PC-3 (cell line): ENCODE measurements around the gene CYBA.

ENCODE experiments used
- EZH2 ChIP-seq: fragments of 300-600 bp; sonication (generic); IDR thresholded peaks from one replicate; pipeline ENCODE4 v1.6.1; 2017; ENCODE audit warnings: antibody characterized with exemption, mild to moderate bottlenecking, low read length; ENCODE audit not compliant: unreplicated experiment
- EZH2phosphoT487 ChIP-seq: fragments of 300-600 bp; sonication (generic); IDR thresholded peaks from 2 replicates; pipeline ENCODE4 v1.6.1; 2018; ENCODE audit warnings: mild to moderate bottlenecking, antibody characterized with exemption, low read length, borderline replicate concordance
- TF ChIP-seq, protein P1 (sequence below): fragments of 300-600 bp; sonication (generic); conservative IDR thresholded peaks from 2 replicates; pipeline ENCODE4 v1.5.1; 2017; ENCODE audit warnings: antibody characterized with exemption, low read depth, mild to moderate bottlenecking, low read length

DNA sequence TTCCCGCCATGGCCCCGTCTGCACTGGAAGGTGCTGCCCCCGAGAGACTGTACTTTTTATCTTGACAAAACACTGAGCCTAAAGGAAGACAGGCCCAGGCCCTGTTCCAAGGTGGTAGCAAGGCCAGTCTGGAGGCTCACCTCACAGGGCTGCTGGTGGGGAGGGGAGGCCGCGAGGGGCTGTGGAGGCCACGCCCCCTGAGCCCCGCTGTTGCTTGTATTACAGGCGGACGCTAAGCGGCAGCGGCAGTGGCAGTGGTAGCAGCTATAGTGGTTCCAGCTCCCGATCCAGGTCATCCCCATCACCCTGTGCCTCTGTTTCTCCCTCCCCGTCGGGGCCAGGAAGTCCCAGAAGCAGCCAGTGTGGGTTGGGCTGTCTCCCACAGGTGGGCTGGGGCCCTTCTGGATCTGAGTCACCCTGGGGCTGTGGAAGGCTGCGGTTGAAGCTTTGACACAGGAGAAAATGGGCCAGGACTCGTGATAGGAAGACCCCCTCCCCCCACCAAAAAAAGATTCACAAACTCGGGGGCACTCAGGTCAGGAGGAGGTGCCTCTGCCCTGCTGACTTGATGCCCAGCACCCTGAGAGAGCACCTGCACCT is 25.8 kb downstream of the CYBA start:
- TF ChIP-seq, protein P1, sequence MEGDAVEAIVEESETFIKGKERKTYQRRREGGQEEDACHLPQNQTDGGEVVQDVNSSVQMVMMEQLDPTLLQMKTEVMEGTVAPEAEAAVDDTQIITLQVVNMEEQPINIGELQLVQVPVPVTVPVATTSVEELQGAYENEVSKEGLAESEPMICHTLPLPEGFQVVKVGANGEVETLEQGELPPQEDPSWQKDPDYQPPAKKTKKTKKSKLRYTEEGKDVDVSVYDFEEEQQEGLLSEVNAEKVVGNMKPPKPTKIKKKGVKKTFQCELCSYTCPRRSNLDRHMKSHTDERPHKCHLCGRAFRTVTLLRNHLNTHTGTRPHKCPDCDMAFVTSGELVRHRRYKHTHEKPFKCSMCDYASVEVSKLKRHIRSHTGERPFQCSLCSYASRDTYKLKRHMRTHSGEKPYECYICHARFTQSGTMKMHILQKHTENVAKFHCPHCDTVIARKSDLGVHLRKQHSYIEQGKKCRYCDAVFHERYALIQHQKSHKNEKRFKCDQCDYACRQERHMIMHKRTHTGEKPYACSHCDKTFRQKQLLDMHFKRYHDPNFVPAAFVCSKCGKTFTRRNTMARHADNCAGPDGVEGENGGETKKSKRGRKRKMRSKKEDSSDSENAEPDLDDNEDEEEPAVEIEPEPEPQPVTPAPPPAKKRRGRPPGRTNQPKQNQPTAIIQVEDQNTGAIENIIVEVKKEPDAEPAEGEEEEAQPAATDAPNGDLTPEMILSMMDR, result no peak
- no peak for TF ChIP-seq EZH2
- TF ChIP-seq EZH2phosphoT487, result no peak
